Stimulated activated memory B cell treated with anti-CD40 and anti-IgM and Interleukin-4, amounts not matched to agents 10 μg/mL and 1 μg/mL and 100 μg/mL, for 72 hours (primary cell): ENCODE data around the gene SRXN1.

ENCODE experiments used
- ATAC-seq: fragments of 150-1000 bp; cut with Tn5 transposase; 2 replicates; pipeline ENCODE4 v1.10.0; 2021
- H3K27ac Mint-ChIP-seq: one replicate; pipeline ENCODE4 v1.8.0; 2022; ENCODE audit warnings: mild to moderate bottlenecking, mixed read lengths
- H3K27me3 Mint-ChIP-seq: one replicate; pipeline ENCODE4 v1.8.0; 2022; ENCODE audit warnings: mixed read lengths
- H3K36me3 Mint-ChIP-seq: one replicate; pipeline ENCODE4 v1.8.0; 2022; ENCODE audit warnings: mixed read lengths
- H3K4me1 Mint-ChIP-seq: one replicate; pipeline ENCODE4 v1.8.0; 2022; ENCODE audit warnings: mixed read lengths
- H3K4me3 Mint-ChIP-seq: one replicate; pipeline ENCODE4 v1.8.0; 2022; ENCODE audit warnings: mild to moderate bottlenecking, moderate library complexity, mixed read lengths
- H3K9me3 Mint-ChIP-seq: one replicate; pipeline ENCODE4 v1.8.0; 2022; ENCODE audit warnings: mixed read lengths

The SRXN1 gene

DNA sequence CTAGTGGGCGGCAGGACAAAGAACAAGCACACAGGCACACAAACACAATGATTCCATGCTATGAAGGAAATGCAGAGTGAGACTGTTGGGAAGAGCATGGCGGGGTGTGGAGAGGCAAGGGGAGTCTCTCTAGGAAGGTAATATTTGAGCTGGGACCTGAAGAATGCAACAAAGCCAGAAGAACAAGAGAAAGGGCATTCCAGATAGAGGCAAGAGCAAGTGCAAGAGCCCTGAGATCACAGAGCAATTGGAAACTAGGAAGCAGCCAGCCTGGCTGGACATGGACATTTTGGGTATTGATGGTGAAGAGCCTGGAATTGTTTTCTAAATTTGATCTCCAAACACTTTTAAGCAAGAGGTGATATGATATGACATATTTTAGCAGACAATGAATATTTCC lies 15.4 kb downstream of the SRXN1 start:
- Mint-ChIP-seq H3K27me3 (peaks cover 35% of the 10 kb centered on the region), H3K9me3 (no peaks in the 10 kb centered on the region), H3K4me1 (no peaks in the 10 kb centered on the region), H3K27ac (no peak overlapping the region), H3K4me3 (no peak overlapping the region), H3K36me3 (no peaks in the 10 kb centered on the region)
- no peak for ATAC-seq

DNA sequence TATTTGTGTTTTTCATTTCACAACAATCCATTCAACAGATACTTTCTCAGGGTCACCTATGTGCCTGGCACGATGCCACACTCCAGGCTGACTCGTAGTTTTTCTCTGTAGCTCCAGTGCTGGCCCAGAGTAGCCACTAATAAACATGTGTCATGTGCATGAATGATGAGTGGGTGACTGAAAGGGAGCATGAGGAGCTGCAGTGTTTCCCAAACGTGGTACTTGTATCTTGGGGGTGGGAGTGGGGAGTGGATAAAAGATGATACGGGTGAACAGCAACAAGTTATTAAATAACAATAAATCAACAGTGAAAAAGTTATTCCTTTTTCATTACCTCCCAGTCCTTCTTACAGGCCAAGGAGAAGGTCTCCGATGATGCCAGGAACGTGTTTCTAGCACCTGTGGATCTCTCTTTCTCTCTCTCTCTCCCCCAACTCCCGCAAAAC lies 17.1 kb downstream of the SRXN1 start:
- H3K9me3 Mint-ChIP-seq, result no peaks in the 10 kb centered on the region
- H3K4me1 Mint-ChIP-seq, result no peaks in the 10 kb centered on the region
- H3K27me3 Mint-ChIP-seq, result peaks cover 48% of the 10 kb centered on the region
- no peak overlapping the region for H3K4me3 Mint-ChIP-seq
- H3K27ac Mint-ChIP-seq, result no peak overlapping the region
- ATAC-seq, result no peak
- no peaks in the 10 kb centered on the region for H3K36me3 Mint-ChIP-seq

- Mint-ChIP-seq H3K27ac (no peak overlapping the region), H3K36me3 (no peaks in the 10 kb centered on the region), H3K9me3 (no peaks in the 10 kb centered on the region), H3K27me3 (peaks cover 50% of the 10 kb centered on the region), H3K4me1 (no peaks in the 10 kb centered on the region), H3K4me3 (no peak overlapping the region)
- ATAC-seq, result no peak
These were observed 17.7 kb downstream of the SRXN1 start for GRCh38 chr20:635028-635892.

- Mint-ChIP-seq H3K36me3 (no peaks in the 10 kb centered on the region), H3K9me3 (no peaks in the 10 kb centered on the region), H3K27me3 (peaks cover 46% of the 10 kb centered on the region), H3K27ac (no peak overlapping the region), H3K4me1 (no peaks in the 10 kb centered on the region), H3K4me3 (no peak overlapping the region)
- ATAC-seq, result no peak
These were observed 18.7 kb downstream of the SRXN1 start for GRCh38 chr20:634148-634925.

DNA sequence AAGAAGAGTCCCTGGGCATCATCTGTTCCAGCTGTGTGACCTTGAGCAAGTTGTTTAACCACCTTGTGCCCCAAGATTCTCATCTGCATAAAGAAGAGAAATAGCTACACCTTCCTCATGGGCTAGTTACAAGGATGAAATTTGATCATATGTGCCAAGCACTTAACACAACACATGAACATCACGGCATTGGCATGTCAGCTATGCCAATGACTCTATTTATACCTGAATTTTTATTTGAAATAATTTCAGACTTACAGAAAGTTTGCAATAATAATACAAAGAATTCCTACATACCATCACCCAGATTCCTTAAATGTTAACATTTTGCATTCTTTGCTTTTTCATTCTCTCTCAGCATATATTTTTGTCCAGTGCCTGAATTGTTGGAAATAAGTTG lies 21.9 kb downstream of the SRXN1 start:
- no peak overlapping the region for H3K4me3 Mint-ChIP-seq
- no peak for ATAC-seq
- H3K27ac Mint-ChIP-seq, result no peak overlapping the region
- H3K9me3 Mint-ChIP-seq, result no peaks in the 10 kb centered on the region
- H3K36me3 Mint-ChIP-seq, result no peaks in the 10 kb centered on the region
- no peaks in the 10 kb centered on the region for H3K4me1 Mint-ChIP-seq
- peaks cover 52% of the 10 kb centered on the region for H3K27me3 Mint-ChIP-seq

DNA sequence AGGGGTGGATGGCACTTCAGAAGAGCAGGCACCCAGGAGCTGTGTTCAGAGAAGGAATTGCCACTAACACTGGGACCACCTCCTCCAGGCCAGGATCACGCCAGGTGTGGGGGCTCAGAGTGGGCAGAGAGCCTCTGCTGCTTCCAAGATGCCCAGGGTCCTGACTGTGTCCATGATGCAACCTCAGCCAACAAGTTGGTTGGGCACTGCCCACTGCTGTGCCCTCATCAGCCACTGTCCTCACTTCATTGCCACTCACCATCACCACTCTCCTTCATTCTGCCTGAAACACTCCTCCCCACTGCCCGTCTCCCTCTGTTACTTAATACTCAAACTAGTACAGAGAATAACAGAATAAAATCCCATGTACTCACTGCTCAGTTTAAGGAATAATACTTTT lies 26.4 kb downstream of the SRXN1 start:
- Mint-ChIP-seq H3K27ac (no peak overlapping the region), H3K27me3 (peaks cover 37% of the 10 kb centered on the region), H3K4me3 (no peak overlapping the region), H3K9me3 (peaks cover 2% of the 10 kb centered on the region), H3K36me3 (no peaks in the 10 kb centered on the region), H3K4me1 (no peaks in the 10 kb centered on the region)
- ATAC-seq, result peak; percentile 27

GRCh38 chr20:625360-625932 lies 27.6 kb downstream of the SRXN1 start:
- H3K4me1 Mint-ChIP-seq, result no peaks in the 10 kb centered on the region
- H3K4me3 Mint-ChIP-seq, result no peak overlapping the region
- peaks cover 2% of the 10 kb centered on the region for H3K9me3 Mint-ChIP-seq
- H3K27ac Mint-ChIP-seq, result no peak overlapping the region
- ATAC-seq, result no peak
- H3K36me3 Mint-ChIP-seq, result no peaks in the 10 kb centered on the region
- H3K27me3 Mint-ChIP-seq, result peaks cover 39% of the 10 kb centered on the region

- no peak overlapping the region for H3K4me3 Mint-ChIP-seq
- no peak for ATAC-seq
- H3K27ac Mint-ChIP-seq, result no peak overlapping the region
- H3K27me3 Mint-ChIP-seq, result peaks cover 50% of the 10 kb centered on the region
- H3K36me3 Mint-ChIP-seq, result no peaks in the 10 kb centered on the region
- no peaks in the 10 kb centered on the region for H3K4me1 Mint-ChIP-seq
- H3K9me3 Mint-ChIP-seq, result peaks cover 2% of the 10 kb centered on the region
These were observed 29.3 kb downstream of the SRXN1 start for GRCh38 chr20:623704-624103.

- H3K27me3 Mint-ChIP-seq, result peaks cover 53% of the 10 kb centered on the region
These were observed 30.0 kb downstream of the SRXN1 start for GRCh38 chr20:623021-623420.

GRCh38 chr20:622161-622560 lies 30.8 kb downstream of the SRXN1 start:
- peaks cover 61% of the 10 kb centered on the region for H3K27me3 Mint-ChIP-seq
- ATAC-seq, result no peak
- no peaks in the 10 kb centered on the region for H3K36me3 Mint-ChIP-seq
- H3K4me3 Mint-ChIP-seq, result no peak overlapping the region
- peaks cover 14% of the 10 kb centered on the region for H3K9me3 Mint-ChIP-seq
- H3K4me1 Mint-ChIP-seq, result no peaks in the 10 kb centered on the region
- H3K27ac Mint-ChIP-seq, result no peak overlapping the region

More at GRCh38 chr20:623021-623420, 30.0 kb downstream of the SRXN1 start:
- no peaks in the 10 kb centered on the region for H3K36me3 Mint-ChIP-seq
- H3K9me3 Mint-ChIP-seq, result peaks cover 8% of the 10 kb centered on the region
- no peak overlapping the region for H3K4me3 Mint-ChIP-seq
- ATAC-seq, result no peak
- H3K4me1 Mint-ChIP-seq, result no peaks in the 10 kb centered on the region
- H3K27ac Mint-ChIP-seq, result no peak overlapping the region

DNA sequence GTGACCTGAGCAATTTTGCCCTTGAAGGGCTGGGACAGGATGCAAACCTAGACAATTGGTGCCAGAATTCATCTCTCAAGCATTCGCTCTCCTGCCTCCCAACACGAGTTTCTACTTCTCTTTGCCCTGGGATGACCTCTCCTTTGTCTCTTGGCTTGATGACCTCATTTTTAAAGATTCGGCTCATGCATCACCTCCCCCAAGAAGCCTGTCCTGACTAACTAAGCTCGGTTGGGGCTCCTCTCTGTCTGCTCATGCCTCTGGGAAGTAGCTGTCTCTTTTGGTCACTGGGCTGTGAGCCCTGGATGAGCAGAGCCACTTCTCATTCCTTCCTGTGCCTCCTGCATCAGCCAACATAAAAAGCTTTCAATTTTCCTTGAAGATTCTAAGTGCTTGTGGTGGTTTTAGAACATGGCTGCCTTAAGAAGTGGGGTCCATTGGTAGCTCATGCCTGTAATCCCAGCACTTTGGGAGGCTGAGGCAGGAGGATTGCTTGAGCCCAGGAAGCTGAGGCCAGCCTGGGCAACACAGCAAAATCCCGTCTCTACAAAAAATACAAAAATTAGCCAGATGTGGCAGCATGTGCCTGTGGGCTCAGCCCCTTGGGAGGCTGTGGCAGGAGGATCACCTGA lies 31.8 kb downstream of the SRXN1 start:
- peaks cover 14% of the 10 kb centered on the region for H3K9me3 Mint-ChIP-seq
- H3K27ac Mint-ChIP-seq, result no peak overlapping the region
- ATAC-seq, result no peak
- H3K27me3 Mint-ChIP-seq, result peaks cover 69% of the 10 kb centered on the region
- no peaks in the 10 kb centered on the region for H3K36me3 Mint-ChIP-seq
- H3K4me3 Mint-ChIP-seq, result no peak overlapping the region
- no peaks in the 10 kb centered on the region for H3K4me1 Mint-ChIP-seq

- ATAC-seq, result no peak
- Mint-ChIP-seq H3K36me3 (no peaks in the 10 kb centered on the region), H3K4me3 (no peak overlapping the region), H3K9me3 (peaks cover 14% of the 10 kb centered on the region), H3K4me1 (peaks cover 5% of the 10 kb centered on the region), H3K27me3 (peaks cover 77% of the 10 kb centered on the region), H3K27ac (no peak overlapping the region)
These were observed 32.8 kb downstream of the SRXN1 start for GRCh38 chr20:620246-620645.

DNA sequence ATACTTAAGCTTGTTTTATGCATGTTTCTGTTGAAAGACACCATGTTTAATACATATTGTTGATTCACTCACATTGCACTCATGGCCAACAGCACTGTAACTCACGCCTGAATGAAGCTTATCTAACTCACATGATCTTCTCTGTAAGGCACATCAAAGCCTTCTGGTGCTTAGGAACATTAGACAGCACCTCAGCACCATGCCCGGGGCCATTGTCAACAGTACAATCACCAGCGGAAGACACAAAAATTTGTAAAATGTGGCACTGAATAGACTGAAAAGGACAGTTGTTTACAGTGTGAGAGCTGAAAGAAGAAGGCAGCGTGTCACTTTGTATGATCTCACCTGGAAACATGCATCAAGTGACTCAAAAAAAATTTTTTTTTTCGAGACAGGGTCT lies 34.0 kb downstream of the SRXN1 start:
- Mint-ChIP-seq H3K9me3 (peaks cover 11% of the 10 kb centered on the region), H3K4me3 (no peak overlapping the region), H3K27me3 (peaks cover 86% of the 10 kb centered on the region), H3K4me1 (peaks cover 5% of the 10 kb centered on the region), H3K27ac (no peak overlapping the region), H3K36me3 (no peaks in the 10 kb centered on the region)
- ATAC-seq, result no peak

GRCh38 chr20:617934-618690 lies 34.9 kb downstream of the SRXN1 start:
- Mint-ChIP-seq H3K27me3 (peaks cover 93% of the 10 kb centered on the region), H3K9me3 (peaks cover 11% of the 10 kb centered on the region), H3K36me3 (no peaks in the 10 kb centered on the region), H3K4me3 (no peak overlapping the region), H3K4me1 (peaks cover 5% of the 10 kb centered on the region), H3K27ac (no peak overlapping the region)
- no peak for ATAC-seq
